Activated naive CD4-positive, alpha-beta T cell (primary cell): ENCODE measurements around the gene ZNF548.
"Not testable (repeated sequence)": the region's sequence is repeated elsewhere in the genome, so short reads cannot be mapped to it uniquely, and the experiment has no call there.

Experiments used
- DNase-seq, 4 experiments: peaks; one replicate each; lab custom pipeline; 2025; lab: John Stamatoyannopoulos, UW

The ZNF548 gene

GRCh38 chr19:57389730-57390598 lies at the start of gene ZNF548:
TSS of gene ZNF548 (plus strand) at chr19:57389854. CDS start at chr19:57390100, 246 bp downstream.
- peak; percentile 83 to 92 (median 90) for DNase-seq

GRCh38 chr19:57342582-57342981 lies 47.1 kb upstream of the ZNF548 start:
- no peak for DNase-seq

GRCh38 chr19:57348136-57348535 lies 41.5 kb upstream of the ZNF548 start:
- DNase-seq: no peak

- DNase-seq: peak; percentile 50 to 66 (median 60)
Observed at GRCh38 chr19:57350877-57351805, 38.5 kb upstream of the ZNF548 start, which contains the start of gene ZNF304. TSS of gene ZNF304 (plus strand) at chr19:57351271. CDS start at chr19:57351665, 394 bp downstream.

GRCh38 chr19:57351867-57352266 lies 37.8 kb upstream of the ZNF548 start:
- DNase-seq: no peak

GRCh38 chr19:57355916-57356315 lies 33.7 kb upstream of the ZNF548 start:
- DNase-seq: no peak

GRCh38 chr19:57357406-57357805 lies 32.2 kb upstream of the ZNF548 start:
- DNase-seq: no peak

- no peak for DNase-seq
Observed at GRCh38 chr19:57359300-57359699, 30.4 kb upstream of the ZNF548 start.

GRCh38 chr19:57362419-57362818 lies 27.2 kb upstream of the ZNF548 start:
- no peak for DNase-seq

GRCh38 chr19:57362997-57363687 lies 26.5 kb upstream of the ZNF548 start, which contains the start of the genes TRAPPC2B and ZNF547:
TSS of gene TRAPPC2B (plus strand) at chr19:57363551. CDS start at chr19:57364834, 1,283 bp downstream.
TSS of gene ZNF547 (plus strand) at chr19:57363551. CDS start at chr19:57368556, 5,005 bp downstream.
- DNase-seq: peak; percentile 90 to 96 (median 95)

- peak in 2 of 4 experiments; percentile 25 to 31 for DNase-seq
Observed at GRCh38 chr19:57363688-57364181, 25.9 kb upstream of the ZNF548 start.

- no peak for DNase-seq
Observed at GRCh38 chr19:57366776-57367175, 22.9 kb upstream of the ZNF548 start.

- no peak for DNase-seq
Observed at GRCh38 chr19:57374179-57374578, 15.5 kb upstream of the ZNF548 start.

- not testable (repeated sequence) for DNase-seq
Observed at GRCh38 chr19:57374647-57375046, 15.0 kb upstream of the ZNF548 start.

GRCh38 chr19:57376151-57376550 lies 13.5 kb upstream of the ZNF548 start:
- no peak for DNase-seq

GRCh38 chr19:57377498-57378146 lies 12.0 kb upstream of the ZNF548 start:
- DNase-seq: no peak

- DNase-seq: no peak
Observed at GRCh38 chr19:57380923-57381322, 8.7 kb upstream of the ZNF548 start.

GRCh38 chr19:57382806-57383488 lies 6.7 kb upstream of the ZNF548 start:
- no peak for DNase-seq

- DNase-seq: no peak
Observed at GRCh38 chr19:57389194-57389729, 392 bp upstream of the ZNF548 start.

- no peak for DNase-seq
Observed at GRCh38 chr19:57395710-57396109, 6.1 kb downstream of the ZNF548 start.
